GM18951 (cell line): ENCODE results near the gene PPP1R1B.

Source experiments
- POLR2A ChIP-seq: IDR thresholded peaks from 4 replicates; pipeline ENCODE4 v1.6.1; 2011; ENCODE audit warnings: mild to moderate bottlenecking; ENCODE audit not compliant: insufficient read length, insufficient read depth; ENCODE audit errors: extremely low read depth
- in situ Hi-C: fragments of 300-500 bp; cut with MboI; formaldehyde crosslinking; loops from one replicate; pipeline ENCODE4 v1.12.0; 2022; ENCODE audit warnings: low sequenced_read_pairs, mixed read lengths, inconsistent platforms; ENCODE audit not compliant: unreplicated experiment

The PPP1R1B gene

DNA sequence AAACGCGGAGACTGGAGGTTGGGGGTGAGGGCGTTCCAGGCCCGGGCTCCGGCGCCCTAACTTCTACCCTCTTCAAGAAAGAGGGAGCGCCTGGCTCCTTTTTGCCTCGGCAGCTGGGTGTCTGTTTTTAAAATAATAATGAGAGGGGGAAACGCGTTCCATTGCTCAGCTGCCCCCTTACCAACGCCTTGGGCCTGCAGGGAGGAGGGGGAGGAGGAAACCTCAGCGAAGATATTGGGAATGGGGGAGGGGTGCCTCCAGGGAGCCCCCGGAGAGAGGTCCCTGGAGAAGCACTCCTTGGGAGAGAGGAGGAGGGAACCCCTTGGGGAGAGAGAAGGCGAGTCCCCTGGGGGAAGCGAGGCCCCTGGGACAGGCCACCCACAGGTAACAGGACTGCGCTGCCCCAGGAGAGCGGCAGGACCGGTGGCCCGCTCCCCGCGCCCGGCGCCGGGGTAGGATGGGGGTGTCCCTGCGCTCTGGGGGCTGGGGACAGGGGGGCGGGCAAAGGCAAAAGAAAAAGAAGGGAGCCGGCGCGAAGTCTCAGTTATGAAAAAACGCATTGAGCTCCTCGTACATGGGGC is 21.8 kb upstream of the PPP1R1B start:
- TF ChIP-seq POLR2A, result no peak
- in situ Hi-C loops, result no loop called here

DNA sequence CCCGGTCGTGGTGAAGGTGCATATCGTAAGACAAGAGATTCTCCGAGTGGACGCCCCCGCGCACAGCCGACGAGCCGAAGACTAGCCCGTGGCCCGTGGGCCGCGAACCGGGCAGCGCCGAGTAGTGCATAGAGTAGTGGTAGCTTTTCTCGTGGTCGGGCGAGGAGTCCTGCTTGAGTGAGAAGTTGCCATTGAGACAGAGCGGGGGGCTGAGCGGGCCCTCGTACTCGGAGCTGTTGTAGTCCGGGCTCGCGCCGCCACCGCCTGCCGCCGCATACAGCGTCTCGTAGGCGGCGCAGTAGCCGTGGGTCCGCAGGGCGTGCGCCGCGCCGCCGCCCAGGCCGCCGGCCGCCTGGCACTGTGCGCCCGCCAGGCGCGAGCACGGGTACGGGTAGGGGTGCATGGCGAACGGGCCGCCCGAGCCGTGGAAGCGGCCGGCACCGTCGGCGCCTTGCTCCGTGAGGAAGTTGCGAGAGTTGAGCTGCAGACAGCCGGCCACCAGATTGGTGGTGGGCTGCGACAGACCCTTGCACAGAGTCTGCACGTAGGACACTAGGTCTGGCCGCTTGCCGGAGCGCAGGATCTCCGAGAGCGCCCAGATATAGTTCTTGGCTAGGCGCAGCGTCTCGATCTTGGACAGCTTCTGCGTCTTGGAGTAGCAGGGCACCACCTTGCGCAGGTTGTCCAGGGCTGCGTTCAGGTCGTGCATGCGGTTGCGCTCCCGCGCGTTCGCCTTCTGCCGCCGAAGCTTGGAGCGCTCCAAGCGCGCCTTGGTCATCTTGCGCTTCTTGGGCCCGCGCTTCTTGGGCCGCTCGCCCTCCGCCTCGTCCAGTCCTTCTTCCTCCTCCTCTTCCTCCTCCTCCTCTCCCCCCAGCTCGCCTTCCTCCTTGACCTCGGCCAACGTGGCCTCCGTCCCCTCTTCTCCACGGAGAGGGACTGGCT is 21.0 kb upstream of the PPP1R1B start:
- in situ Hi-C loops, result no loop called here
- no peak for TF ChIP-seq POLR2A

GRCh38 chr17:39606434-39607056 is 20.2 kb upstream of the PPP1R1B start:
- TF ChIP-seq POLR2A, result no peak
- in situ Hi-C loops, result no loop called here

GRCh38 chr17:39607057-39607850 is 19.5 kb upstream of the PPP1R1B start:
- in situ Hi-C loops, result no loop called here
- TF ChIP-seq POLR2A, result no peak

- no peak for TF ChIP-seq POLR2A
- in situ Hi-C loops, result no loop called here
Measured at GRCh38 chr17:39607851-39608130, 19.0 kb upstream of the PPP1R1B start, which contains the start of gene NEUROD2. Gene NEUROD2, minus strand, starts transcription at chr17:39607920. Its CDS starts 1,321 bp downstream, at chr17:39606599.

GRCh38 chr17:39608142-39608981 is 18.4 kb upstream of the PPP1R1B start:
- in situ Hi-C loops, result no loop called here
- no peak for TF ChIP-seq POLR2A

- in situ Hi-C loops, result no loop called here
- no peak for TF ChIP-seq POLR2A
Measured at GRCh38 chr17:39609416-39610025, 17.2 kb upstream of the PPP1R1B start.

DNA sequence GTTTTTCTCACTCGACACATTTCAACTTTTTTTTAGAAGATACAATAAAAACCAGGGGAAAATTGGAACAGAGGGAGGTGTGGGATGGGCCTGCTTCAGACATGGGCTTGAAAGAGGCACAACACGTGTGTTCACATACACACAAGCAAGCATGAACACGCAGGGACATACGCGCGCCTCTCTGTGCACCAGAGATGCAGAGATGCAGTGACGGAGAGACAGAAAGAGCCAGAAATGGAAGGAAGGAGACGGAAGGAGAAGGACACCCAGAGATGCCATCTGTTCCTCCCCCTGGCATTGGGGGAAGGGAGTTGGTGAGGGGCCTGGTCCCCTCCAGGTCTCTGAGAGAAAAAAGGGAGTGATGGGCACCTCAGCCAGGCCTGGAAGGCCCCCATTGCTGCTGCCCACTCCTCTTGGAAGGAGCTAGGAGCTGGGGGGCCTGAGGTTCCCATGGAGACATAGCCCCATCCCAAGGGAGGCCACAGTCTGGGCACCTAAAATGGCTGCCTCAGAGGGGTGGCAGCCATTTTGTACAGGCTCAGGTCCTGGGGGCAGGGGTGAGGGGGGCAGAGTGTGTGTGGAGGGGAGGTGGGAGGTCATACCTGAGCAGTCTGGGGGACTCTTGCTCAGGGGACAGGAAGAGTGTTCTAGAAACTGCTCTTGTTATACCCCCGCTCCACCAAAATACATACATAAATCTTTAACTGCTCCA is 15.2 kb upstream of the PPP1R1B start:
- in situ Hi-C loops, result no loop called here
- TF ChIP-seq POLR2A, result no peak

DNA sequence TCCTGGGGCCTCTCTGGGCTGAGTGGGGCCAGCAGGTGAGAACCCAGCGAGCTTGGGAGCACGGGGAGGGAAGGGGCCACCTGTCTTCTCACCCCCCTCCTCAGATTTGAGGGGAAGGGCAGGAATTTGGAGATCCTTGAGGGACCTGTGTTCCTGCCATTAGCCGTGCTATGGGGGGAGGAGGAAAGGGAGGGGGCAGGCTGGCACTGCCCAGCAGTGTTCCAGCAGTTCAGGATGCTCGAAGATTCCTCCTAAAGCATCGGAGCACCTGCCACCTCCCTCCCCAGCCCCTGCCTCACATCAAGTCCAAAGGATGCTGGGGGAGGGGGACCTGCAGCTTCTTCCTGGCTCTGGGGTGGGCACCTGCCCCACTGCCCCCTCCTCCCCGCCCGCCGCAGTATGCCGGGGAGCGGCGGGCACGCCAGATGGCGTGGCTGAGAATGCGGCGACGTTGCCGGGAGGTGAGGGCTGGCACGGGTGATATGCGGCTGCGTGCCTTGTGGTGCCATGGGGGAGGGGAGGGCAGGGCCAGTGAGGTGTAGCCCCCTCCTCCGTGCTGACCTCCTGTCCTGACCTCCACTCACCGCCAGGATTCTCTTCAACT is 14.4 kb upstream of the PPP1R1B start:
- TF ChIP-seq POLR2A, result no peak

DNA sequence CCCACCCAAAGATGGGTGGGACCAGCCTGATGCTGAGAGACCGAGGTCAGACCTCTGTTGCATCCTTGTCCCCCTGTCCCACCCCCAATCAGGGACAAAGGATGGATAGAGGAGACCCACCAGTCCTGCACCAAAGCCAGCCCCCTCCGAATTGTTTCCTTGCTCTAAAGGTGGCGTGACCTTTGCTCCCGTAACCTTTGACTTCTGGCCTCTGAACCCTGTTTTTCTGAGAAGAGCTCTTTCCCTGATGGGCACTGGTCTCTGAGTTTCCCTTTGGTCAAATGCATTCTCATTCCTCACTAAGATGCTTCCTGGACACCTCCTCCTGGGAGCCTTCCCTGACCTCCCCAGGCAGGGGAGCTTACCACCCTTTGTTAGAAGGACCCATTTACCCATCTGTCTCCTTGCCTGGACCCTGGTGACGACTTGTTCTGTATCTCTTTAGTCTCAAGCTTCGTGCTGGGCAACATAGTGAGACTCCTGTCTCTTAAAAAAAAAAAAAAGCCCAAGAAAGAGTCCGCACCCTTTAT is 13.8 kb upstream of the PPP1R1B start:
- no peak for TF ChIP-seq POLR2A
- in situ Hi-C loops, result no loop called here

More for the DNA sequence above, 14.4 kb upstream of the PPP1R1B start:
- in situ Hi-C loops, result no loop called here
